SU-DHL-6 (cell line): Measurements from ENCODE around the gene NXNL1.
A peak's percentile ranks its signal among the peaks of the same experiment; 100 is the strongest.

ENCODE experiments used
- H2AFZ ChIP-seq: fragments of 200-600 bp; sonication (generic); 2 replicates; pipeline ENCODE4 v1.6.1; 2014; ENCODE audit warnings: low read depth, mild to moderate bottlenecking, moderate library complexity, mixed read lengths, antibody characterized with exemption, low read length; ENCODE audit not compliant: severe bottlenecking
- H3F3A ChIP-seq: fragments of 200-600 bp; shearing (Covaris generic); 2 replicates; pipeline ENCODE4 v1.6.0; 2016; ENCODE audit warnings: antibody characterized with exemption, mild to moderate bottlenecking; ENCODE audit not compliant: insufficient read depth
- H3K27ac ChIP-seq: fragments of 200-600 bp; sonication (generic); 2 replicates; pipeline ENCODE4 v1.5.1; 2016; ENCODE audit warnings: low read depth, mild to moderate bottlenecking, low read length, moderate library complexity, mixed read lengths
- H3K27me3 ChIP-seq: fragments of 200-600 bp; sonication (generic), shearing (Covaris generic); 2 replicates; pipeline ENCODE4 v1.6.0; 2014; ENCODE audit warnings: mild to moderate bottlenecking, low read length
- H3K36me3 ChIP-seq: fragments of 200-600 bp; sonication (generic); 2 replicates; pipeline ENCODE4 v1.6.1; 2014; ENCODE audit warnings: mild to moderate bottlenecking, low read length, mixed read lengths
- H3K4me2 ChIP-seq: fragments of 300-600, 200-600 bp; shearing (Covaris generic), sonication (generic); 2 replicates; pipeline ENCODE4 v1.6.0; 2014; ENCODE audit warnings: low read length, low read depth, mild to moderate bottlenecking; ENCODE audit not compliant: poor library complexity, severe bottlenecking
- H3K4me3 ChIP-seq: fragments of 200-600 bp; sonication (generic); 2 replicates; pipeline ENCODE4 v1.5.1; 2014; ENCODE audit warnings: antibody characterized with exemption, low read length, mild to moderate bottlenecking, mixed read lengths; ENCODE audit not compliant: insufficient read depth, poor library complexity, severe bottlenecking
- H3K79me2 ChIP-seq: fragments of 200-600 bp; sonication (generic); 2 replicates; pipeline ENCODE4 v1.6.1; 2014; ENCODE audit warnings: mild to moderate bottlenecking, low read length, moderate library complexity; ENCODE audit not compliant: insufficient read depth
- H3K9ac ChIP-seq: fragments of 200-600 bp; sonication (generic); 2 replicates; pipeline ENCODE4 v1.7.0; 2014; ENCODE audit warnings: mild to moderate bottlenecking, low read length
- H3K9me2 ChIP-seq: fragments of 200-600 bp; sonication (generic); replicated peaks from 2 replicates; pipeline ENCODE4 v1.6.1; 2014; ENCODE audit warnings: low read length; ENCODE audit not compliant: insufficient read depth
- H3K9me3 ChIP-seq: fragments of 200-600 bp; sonication (generic); 2 replicates; pipeline ENCODE4 v1.6.1; 2014; ENCODE audit warnings: low read length, mixed read lengths; ENCODE audit not compliant: insufficient read depth
- H4K20me1 ChIP-seq: fragments of 200-600 bp; sonication (generic); 2 replicates; pipeline ENCODE4 v1.6.1; 2014; ENCODE audit warnings: low read depth, mild to moderate bottlenecking, antibody characterized with exemption, low read length, moderate library complexity, mixed read lengths
- CTCF ChIP-seq: fragments of 200-600 bp; sonication (generic); IDR thresholded peaks from one replicate; pipeline ENCODE4 v1.5.1; 2017; ENCODE audit warnings: antibody characterized with exemption, mild to moderate bottlenecking, low read length, moderate library complexity; ENCODE audit not compliant: insufficient read depth, poor library complexity, severe bottlenecking
- EZH2phosphoT487 ChIP-seq: fragments of 200-600 bp; sonication (generic), shearing (Covaris generic); conservative IDR thresholded peaks from 2 replicates; pipeline ENCODE4 v1.6.1; 2018; ENCODE audit warnings: mild to moderate bottlenecking, antibody characterized with exemption, low read length, moderate library complexity, mixed read lengths

The NXNL1 gene

GRCh38 chr19:17441241-17442021 is 19.3 kb downstream of the NXNL1 start:
- no peak overlapping the region for H3K4me2 ChIP-seq
- no peaks in the 10 kb centered on the region for H3K27me3 ChIP-seq
- H3K9ac ChIP-seq = no peak overlapping the region
- no peak overlapping the region for H3K27ac ChIP-seq
- H2AFZ ChIP-seq = no peak overlapping the region
- no peaks in the 10 kb centered on the region for H3K9me3 ChIP-seq
- no peaks in the 10 kb centered on the region for H3F3A ChIP-seq
- no peaks in the 10 kb centered on the region for H3K9me2 ChIP-seq
- no peaks in the 10 kb centered on the region for H3K79me2 ChIP-seq
- H4K20me1 ChIP-seq = no peaks in the 10 kb centered on the region
- TF ChIP-seq EZH2phosphoT487 = no peak
- peak; percentile 53 for TF ChIP-seq CTCF
- no peak overlapping the region for H3K4me3 ChIP-seq
- no peaks in the 10 kb centered on the region for H3K36me3 ChIP-seq

GRCh38 chr19:17436874-17437267 is 23.9 kb downstream of the NXNL1 start:
- no peaks in the 10 kb centered on the region for H3K27me3 ChIP-seq

GRCh38 chr19:17436094-17436873 is 24.4 kb downstream of the NXNL1 start:
- no peaks in the 10 kb centered on the region for H4K20me1 ChIP-seq
- H3K9me2 ChIP-seq = no peaks in the 10 kb centered on the region
- no peak overlapping the region for H3K27ac ChIP-seq
- no peak overlapping the region for H3K9ac ChIP-seq
- no peak overlapping the region for H3K4me3 ChIP-seq
- no peaks in the 10 kb centered on the region for H3K9me3 ChIP-seq
- TF ChIP-seq CTCF (no peak), EZH2phosphoT487 (no peak)
- H3F3A ChIP-seq = no peaks in the 10 kb centered on the region
- H3K36me3 ChIP-seq = no peaks in the 10 kb centered on the region
- no peak overlapping the region for H3K4me2 ChIP-seq
- H2AFZ ChIP-seq = no peak overlapping the region
- no peaks in the 10 kb centered on the region for H3K79me2 ChIP-seq
- H3K27me3 ChIP-seq = no peaks in the 10 kb centered on the region

More at GRCh38 chr19:17436874-17437267, 23.9 kb downstream of the NXNL1 start:
- H3K9me2 ChIP-seq = no peaks in the 10 kb centered on the region
- H3K4me3 ChIP-seq = no peak overlapping the region
- H3K9ac ChIP-seq = no peak overlapping the region
- no peaks in the 10 kb centered on the region for H3K79me2 ChIP-seq
- no peaks in the 10 kb centered on the region for H3K9me3 ChIP-seq
- TF ChIP-seq CTCF (no peak), EZH2phosphoT487 (no peak)
- H3K27ac ChIP-seq = no peak overlapping the region
- no peak overlapping the region for H3K4me2 ChIP-seq
- no peaks in the 10 kb centered on the region for H4K20me1 ChIP-seq
- no peaks in the 10 kb centered on the region for H3F3A ChIP-seq
- no peak overlapping the region for H2AFZ ChIP-seq
- H3K36me3 ChIP-seq = no peaks in the 10 kb centered on the region
